Fibroblast of mammary gland (primary cell): ENCODE measurements around the gene ENTPD8.
"Not testable (repeated sequence)": the region's sequence is repeated elsewhere in the genome, so short reads cannot be mapped to it uniquely, and the experiment has no call there.

Experiments
- DNase-seq: peaks from one replicate; pipeline ENCODE4 v3.0.0-alpha.2; 2010; ENCODE audit warnings: low read depth
- H3K4me3 ChIP-seq: 2 replicates; pipeline ENCODE4 v1.5.1; 2011; ENCODE audit warnings: low read depth, mild to moderate bottlenecking, low read length, moderate library complexity; ENCODE audit not compliant: control insufficient read depth
- TF ChIP-seq, protein P1 (sequence below): conservative IDR thresholded peaks from 2 replicates; pipeline ENCODE4 v1.5.1; 2011; ENCODE audit warnings: low read depth, low read length, inconsistent platforms; ENCODE audit not compliant: control insufficient read depth, insufficient read depth

ENTPD8 gene

GRCh38 chr9:137470785-137471184 is 29.6 kb upstream of the ENTPD8 start:
- no peak for DNase-seq
- H3K4me3 ChIP-seq = no peak overlapping the region
- TF ChIP-seq, protein P1, sequence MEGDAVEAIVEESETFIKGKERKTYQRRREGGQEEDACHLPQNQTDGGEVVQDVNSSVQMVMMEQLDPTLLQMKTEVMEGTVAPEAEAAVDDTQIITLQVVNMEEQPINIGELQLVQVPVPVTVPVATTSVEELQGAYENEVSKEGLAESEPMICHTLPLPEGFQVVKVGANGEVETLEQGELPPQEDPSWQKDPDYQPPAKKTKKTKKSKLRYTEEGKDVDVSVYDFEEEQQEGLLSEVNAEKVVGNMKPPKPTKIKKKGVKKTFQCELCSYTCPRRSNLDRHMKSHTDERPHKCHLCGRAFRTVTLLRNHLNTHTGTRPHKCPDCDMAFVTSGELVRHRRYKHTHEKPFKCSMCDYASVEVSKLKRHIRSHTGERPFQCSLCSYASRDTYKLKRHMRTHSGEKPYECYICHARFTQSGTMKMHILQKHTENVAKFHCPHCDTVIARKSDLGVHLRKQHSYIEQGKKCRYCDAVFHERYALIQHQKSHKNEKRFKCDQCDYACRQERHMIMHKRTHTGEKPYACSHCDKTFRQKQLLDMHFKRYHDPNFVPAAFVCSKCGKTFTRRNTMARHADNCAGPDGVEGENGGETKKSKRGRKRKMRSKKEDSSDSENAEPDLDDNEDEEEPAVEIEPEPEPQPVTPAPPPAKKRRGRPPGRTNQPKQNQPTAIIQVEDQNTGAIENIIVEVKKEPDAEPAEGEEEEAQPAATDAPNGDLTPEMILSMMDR = no peak

- no peak for DNase-seq
- no peak overlapping the region for H3K4me3 ChIP-seq
- TF ChIP-seq, protein P1 = no peak
These were observed 26.7 kb upstream of the ENTPD8 start for GRCh38 chr9:137467896-137468295.

GRCh38 chr9:137467161-137467581 is 26.0 kb upstream of the ENTPD8 start:
- TF ChIP-seq, protein P1 = no peak
- H3K4me3 ChIP-seq = no peak overlapping the region
- DNase-seq = no peak

GRCh38 chr9:137466389-137467085 is 25.4 kb upstream of the ENTPD8 start:
- H3K4me3 ChIP-seq, DNase-seq: not testable (repeated sequence)

DNA sequence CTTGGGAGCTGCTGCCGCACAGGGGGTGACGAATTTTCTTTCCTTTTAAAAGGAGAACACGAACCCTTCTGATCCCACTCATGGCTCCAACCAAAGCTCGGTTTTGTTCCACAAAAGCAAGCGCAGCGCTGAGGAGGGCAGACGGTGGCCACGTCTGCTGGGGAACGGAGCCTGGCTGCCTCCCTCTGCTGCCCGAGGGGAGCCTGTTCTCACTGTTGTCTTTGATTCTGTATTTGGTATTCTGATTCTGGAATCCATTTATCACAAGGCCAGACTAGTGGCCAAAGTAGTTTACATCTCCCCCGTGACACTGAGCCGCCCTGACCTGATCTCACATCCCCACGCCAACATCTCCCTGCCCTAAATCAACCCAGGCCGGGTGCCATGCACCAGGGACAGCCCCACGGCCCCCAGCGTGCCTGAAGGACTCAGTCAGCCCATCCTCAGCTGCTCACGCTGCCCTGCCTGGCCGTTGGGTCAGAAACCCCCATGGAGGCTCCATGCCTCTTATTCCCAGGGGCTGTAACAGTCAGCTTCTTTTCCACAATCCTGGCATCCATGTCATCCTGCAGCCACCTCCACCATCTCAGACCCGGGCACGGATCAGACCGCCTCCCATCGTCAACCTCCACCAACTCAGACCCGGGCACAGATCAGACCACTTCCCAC is 24.7 kb upstream of the ENTPD8 start:
- TF ChIP-seq, protein P1 = no peak
- no peak overlapping the region for H3K4me3 ChIP-seq
- DNase-seq = no peak

DNA sequence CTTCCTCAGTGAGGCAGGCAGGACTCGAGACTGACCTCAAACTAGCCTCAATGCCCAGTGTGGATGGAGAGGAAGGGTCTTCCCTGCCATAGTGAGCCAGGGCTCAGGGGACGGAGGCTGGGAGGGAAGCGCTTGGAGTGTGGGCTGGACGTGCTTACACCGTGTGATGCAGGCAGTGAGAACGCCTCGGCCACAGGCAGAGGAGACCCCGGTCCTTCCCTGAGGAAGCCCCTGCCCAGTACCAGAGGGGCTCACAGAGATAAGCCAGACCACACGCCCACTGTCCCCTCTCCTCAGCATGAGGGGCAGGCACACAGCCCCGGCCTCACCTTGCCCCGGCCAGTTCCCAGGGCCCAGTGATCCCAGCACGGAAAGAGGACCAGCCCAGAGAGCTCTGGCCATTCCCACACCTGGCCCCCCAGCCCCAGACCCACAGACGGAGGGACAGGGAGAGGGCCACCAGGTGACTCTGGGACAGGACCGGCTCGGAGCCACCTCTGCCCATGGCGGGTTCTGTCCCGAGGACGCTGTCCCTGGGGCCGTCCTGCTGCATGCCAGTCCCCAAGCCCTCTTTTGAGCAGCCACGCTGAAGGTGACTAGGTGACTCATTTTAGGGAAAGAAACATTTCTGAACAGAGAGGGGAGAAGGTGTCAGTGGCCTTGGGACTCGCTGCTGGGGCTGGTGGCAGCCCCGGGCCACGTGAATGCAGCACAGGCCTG is 24.0 kb upstream of the ENTPD8 start:
- H3K4me3 ChIP-seq = no peak overlapping the region
- DNase-seq = no peak
- TF ChIP-seq, protein P1 = no peak
